ENCODE data around the gene EPS8.

The EPS8 gene

DNA sequence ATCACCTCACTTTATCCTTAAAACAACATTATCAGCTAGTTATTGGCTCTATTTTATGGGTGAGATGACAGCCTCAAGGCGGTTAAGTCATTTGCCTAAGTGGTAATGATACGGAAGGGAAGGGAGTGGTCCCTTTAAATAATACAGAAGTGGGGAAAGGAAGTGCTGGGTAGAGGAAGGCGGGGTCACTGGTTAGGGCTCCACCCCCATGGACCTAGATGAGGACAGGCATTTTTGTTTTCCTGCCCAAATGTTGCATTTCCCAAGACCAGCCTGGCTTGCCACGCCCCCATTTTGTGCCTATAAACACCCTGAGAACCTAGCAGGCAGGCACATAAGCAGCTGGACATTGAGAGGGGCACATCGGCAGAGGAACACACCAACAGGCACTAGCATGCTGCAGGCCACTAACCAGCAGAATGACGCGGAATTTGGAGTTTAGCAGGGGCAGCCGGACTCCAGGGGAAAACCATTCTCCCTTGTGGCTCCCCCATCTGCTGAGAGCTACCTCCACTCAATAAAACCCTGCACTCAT is 100.9 kb downstream of the EPS8 start:
- no peak for DNase-seq

GRCh38 chr12:15687583-15687982 is 101.6 kb downstream of the EPS8 start:
- no peak for DNase-seq

DNA sequence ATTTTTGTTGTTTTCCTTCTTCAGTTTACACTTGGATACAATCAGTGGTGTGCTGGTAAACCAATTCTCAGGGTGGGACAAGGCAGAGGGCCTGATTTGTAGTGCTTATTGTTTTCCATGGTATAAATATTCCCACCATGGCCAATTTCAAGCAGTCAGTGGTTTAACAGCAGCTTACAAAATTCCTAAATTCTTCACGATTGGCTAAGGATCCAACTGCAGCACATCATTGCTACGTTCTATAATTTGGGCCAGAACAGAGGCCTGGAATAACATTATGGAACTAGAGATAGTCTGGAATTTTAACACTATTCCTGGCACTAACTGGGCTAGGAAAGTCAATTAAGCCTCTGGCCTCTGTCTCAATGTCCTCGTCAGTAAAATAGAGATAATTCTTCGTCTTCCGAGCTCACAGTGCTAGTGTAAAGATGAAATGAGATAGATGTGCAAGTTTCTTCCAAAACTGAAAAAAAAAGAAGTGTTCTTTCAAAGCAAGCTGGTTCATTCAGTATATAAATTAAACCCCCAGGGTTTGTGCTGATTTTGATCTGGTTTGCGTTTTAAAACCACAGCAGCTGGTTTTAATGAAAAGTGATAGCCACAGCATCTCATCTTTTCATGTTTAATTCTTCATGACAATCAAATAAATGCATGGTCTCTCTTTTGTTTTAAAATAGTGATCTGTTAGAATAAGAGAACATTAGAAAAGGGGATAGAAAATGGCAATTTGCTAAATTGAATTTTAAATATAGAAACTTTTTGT is 104.1 kb downstream of the EPS8 start:
- DNase-seq = no peak

DNA sequence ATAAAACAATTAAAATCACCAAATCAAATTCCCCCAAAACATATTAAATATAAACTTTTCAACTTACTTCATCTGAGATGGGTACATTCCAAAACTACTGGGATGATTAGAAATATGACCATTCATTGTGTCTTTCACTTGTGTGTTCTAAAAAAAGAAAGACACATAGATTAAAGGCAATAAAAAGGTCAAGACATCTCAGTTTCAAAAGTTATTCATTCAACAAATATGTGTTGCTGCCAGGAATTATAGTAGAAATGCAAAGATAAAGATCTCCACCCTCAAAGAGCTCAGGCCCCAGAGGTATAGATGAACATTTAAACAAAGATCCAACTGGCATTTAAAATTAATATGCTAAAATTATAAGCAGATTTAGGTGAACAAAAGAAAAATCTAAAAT is 106.4 kb downstream of the EPS8 start:
- no peak for DNase-seq

DNA sequence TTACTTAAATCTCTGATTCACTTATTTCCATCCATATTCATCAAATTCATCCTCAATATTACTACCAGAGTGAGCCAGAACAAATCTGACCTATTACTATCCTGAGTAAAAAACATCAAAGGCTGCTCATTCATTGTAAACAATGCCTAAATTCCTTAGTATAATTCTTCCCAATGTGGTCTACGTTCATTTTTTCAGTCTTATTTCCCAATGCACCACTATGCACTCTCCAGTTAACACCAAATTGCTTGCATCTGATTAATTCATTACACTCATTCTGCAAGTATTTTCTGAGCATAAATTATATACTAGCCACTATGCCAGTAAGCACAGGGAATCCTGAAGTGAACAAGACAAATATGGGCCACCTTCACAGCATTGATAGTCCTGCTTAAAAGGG is 110.0 kb downstream of the EPS8 start:
- no peak for DNase-seq

DNA sequence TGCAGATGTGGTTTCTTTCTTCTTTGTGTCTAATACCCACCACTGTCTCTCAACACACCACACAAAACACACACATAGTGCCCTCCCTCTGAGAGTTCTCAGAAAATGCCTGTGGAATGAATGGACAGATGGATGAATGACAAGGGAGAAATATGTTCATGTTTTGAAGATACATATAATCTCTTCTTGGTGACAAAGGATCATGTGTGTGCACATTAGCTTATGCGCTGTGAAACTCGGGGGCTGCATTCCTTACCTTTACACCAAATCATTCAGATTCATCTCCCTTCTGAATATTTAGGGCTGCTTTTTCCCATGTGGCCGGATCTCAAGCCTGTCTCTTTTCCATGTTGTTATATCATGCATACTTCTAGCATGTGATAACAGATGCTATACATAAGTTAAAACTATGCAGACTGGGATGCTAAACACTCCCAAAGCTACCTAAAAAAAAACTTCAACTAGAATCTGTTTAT is 111.4 kb downstream of the EPS8 start:
- DNase-seq = no peak

GRCh38 chr12:15677228-15677627 is 112.0 kb downstream of the EPS8 start:
- no peak for DNase-seq

DNA sequence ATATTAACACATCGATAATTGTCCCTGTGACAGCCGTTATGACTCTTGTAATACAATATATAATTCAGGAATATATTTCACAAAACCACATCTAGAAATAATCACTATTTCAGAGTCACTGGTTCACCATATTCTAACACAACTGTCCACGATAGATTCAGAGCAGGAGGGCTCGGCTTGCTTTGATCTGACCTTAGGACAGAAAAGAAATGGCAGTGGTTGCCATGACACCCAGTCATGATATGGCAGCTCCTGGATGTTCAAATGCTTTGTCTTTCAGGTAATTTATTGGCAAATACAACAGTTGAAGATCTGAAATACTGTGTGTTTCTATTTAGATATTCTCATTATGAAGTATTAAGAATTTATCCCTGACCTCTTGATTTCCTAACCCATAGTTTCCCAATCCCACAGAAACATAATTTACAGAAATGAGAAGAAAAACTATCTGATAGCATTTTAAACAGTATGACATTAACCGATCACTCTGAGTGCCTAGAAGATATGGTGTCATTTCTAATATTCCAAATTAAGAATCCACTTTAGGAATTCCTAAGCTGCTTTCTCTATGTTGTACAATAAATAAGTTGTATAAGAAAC is 116.4 kb downstream of the EPS8 start:
- DNase-seq = no peak

DNA sequence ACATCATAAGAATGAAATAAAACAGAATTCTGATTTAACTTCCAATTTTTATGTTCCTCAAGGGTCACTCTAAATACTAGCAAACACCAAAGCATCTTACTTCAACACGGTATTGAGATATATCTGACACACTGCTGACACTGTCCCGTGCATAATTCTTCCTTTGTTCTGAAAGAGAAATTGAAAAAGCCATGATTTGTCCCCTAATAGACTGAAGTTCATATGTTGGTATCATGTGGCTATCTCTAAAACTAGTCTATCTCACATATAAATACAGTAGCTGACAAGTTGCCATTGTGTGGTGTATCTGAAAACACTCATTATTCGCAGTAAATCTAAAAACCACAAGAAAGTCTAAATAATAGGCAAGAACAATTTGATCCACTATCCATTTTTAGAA is 118.4 kb downstream of the EPS8 start:
- no peak for DNase-seq

DNA sequence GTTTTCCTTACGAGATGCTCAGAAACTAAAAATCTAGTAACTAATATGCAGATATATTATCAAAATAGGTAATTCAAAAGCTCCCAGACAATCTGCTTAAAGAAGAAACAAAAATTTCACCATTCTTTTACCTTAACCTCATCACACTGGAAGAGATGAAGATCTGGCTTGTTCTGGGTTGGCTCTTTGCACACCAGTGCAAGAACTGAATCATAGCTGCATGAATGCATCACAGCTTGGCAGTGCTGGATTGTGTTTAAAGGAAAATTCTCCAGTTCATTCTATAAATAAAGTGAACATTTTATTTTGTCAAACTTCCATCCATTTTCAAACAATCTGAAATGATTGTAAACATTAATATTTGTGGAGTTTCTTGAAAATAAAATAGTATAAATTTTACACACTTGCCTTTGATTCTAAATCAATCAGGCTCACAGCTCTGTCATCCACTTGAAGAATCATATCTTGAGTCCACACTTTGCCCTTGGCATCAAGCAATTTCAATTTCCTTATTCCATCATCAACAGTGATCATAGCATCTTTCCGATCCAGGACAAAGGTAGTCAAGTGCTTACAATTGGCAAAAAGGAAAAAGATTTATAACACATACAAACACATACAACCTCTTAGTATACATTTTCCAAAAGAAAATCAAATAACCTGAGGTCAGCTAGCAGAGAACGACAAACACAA is 119.8 kb downstream of the EPS8 start:
- DNase-seq = no peak

DNA sequence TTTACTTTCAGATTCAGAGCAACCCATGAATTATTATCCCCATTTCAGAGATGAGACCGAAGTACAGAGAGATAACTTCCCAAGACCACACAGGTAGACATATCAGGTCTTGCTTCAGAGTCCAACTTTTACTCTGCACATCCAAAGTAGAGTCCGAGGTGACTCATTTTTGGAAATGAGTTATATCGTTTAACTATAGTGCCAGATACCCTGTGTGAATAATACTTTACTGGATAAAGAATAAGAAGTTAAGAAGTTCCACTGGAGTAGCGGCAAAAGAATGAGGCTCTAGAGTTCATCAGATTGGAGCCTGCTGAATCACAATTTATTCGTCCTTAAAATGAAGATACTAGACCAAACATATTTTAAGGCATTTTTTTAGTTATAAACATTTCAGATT is 124.7 kb downstream of the EPS8 start:
- DNase-seq = no peak

DNA sequence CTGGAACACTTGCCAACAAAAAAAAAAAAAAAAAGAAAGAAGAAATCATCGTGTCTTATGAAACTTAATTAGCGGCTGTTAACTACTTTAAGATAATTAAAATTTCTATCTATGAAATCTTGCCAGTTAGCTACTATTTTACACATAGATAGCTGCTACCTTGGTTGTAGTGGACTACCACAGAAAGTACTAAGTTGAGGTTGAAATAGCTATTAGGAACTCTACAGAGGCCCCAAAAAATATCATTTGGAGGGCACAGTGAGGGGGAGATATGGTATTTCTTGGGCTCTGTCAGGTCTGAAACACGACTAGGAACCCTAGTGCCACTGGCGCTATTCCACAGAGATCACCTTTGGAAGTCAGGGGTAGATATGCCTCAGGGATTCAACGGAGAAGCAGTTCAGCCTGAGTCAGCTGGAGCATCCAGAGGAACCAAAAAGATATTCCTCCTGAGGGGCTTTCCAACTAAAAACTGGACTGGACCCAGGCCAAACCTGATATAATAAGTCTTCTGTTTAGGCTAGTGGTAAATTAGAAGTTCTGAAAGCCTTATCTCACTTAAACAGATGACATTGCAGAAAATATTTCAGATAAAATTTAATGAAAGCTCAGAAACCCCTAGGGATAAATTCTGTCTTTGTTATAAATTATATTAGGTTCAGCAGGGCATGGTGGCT is 126.1 kb downstream of the EPS8 start:
- DNase-seq = no peak

GRCh38 chr12:15662303-15662980 is 126.7 kb downstream of the EPS8 start:
- no peak for DNase-seq

- no peak for DNase-seq
Measured at GRCh38 chr12:15651371-15651770, 137.8 kb downstream of the EPS8 start.

- no peak for DNase-seq
Measured at GRCh38 chr12:15650399-15651128, 138.6 kb downstream of the EPS8 start.

- no peak for DNase-seq
Measured at GRCh38 chr12:15649347-15649746, 139.8 kb downstream of the EPS8 start.

DNA sequence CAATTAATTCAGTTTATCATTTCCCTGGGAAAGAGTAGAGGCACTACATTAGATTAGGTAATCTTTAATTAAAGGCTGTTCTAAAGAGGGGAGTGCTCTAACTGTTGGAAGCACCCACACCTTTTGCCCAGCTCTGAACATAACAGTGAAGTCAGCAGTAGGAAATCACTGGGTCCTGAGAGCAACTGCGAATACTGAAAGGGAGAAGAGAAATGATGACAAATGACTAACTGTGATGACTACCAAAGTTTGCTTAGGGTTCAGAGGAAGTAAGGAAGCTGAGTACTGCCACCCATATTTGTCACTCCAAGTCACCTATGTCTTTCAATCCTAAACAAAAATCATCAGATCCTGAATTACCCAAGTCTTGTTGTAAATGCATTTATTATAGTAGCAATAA is 140.6 kb downstream of the EPS8 start:
- no peak for DNase-seq

DNA sequence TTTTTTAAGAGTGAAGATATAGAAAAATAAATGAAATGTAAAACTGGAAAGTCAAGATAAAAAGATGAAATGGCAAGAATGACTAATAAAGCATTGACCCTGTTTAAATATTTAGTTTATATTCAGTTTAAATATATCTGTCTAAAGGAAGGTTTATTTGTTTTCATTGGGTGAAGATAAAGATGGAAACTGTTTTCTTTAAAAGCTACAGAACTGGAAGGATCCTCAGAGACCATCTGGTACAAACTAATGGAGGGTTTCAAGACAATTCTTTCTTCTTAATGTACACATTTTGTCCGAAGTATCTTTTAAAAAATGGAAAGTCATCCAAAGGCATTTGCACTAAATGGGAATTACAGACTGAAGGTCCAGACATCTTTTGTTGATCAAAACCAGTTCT is 142.6 kb downstream of the EPS8 start:
- DNase-seq = no peak

DNA sequence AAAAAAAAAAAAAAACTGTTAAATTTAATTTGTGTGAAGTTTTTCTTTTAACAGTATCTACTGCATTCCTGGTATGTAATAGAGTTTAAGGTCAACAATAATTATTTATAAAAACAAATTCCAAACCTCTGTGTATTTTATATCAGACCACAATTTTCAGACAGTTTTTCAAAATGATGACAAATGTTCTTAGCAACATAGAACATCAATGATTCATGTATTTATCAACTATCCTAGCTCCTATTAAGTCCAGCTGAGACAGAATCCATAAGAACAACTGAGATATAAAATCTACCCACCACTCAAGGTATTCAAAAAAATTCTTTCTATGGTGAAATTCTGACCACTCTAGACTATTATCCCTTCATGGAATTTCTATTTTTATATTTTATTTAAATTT is 144.5 kb downstream of the EPS8 start:
- no peak for DNase-seq

DNA sequence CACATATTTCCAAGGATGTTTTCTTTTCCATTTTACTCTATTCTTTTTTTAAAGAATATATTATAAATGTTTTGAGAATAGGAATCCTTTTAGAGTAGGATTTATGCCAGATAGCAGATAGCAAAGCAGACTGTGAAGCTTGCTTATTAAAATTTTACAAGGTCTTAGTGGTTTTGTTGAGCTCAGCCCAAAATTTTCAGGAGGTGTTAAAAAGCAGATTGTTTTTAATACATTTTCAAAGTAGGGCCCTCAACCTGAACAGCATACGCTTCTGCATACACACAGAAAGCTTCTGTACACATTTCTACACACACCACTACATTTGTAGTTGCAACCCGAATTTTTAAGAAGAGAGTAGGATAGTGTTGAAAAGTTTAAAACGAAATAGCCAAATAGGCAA is 151.0 kb downstream of the EPS8 start:
- DNase-seq = no peak

DNA sequence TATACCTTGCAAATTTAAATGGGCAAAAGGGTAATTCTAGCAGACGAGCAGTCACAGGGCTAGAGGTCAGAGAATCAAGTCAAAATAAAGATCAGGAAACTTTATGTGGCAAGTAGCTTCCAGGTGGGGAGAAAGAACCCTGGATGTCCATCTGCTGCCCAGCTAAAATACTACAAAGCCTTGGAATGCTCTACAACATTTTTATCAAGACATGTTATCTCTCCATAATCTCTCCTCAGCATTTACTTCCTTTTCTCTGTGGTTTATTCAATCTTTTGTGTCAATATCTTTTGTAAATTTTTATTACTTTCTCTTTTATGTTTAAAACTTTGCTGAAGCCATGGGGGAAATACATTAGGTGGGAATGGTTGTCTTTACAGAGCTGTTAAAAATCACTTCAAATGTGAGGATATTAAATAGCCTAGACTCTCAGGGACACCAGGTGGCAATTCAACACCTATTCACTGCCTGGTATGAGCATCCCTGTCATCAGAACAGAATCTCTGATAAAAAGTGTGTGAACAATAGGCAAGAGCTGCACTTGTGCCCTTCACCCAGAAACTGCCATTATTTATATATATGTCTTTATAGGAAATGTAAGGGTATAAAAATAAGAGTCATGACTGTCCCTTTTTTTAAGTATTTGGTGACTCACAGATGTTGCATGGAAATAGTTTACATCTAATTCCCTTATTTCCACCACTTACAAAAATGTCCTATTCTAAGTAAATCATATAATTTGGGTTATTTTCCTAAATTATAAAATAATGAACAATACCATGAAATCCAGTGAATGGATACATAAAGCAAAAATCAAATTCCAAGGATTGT is 152.9 kb downstream of the EPS8 start:
- no peak for DNase-seq
